HEK293 (cell line): Measurements from ENCODE around the gene CCDC7.

ENCODE experiments used
- CTCF ChIA-PET: fragments of 350-600 bp; formaldehyde crosslinking; extraction: SDS; loops from one replicate; lab custom pipeline; 2021; ENCODE audit warnings: antibody characterized with exemption; lab: Yijun Ruan, JAX
- POLR2A ChIA-PET: fragments of 300-600 bp; formaldehyde crosslinking; extraction: SDS; loops from one replicate; lab custom pipeline; 2020; ENCODE audit warnings: antibody characterized with exemption, inconsistent platforms; lab: Yijun Ruan, JAX
- H3K27ac ChIP-seq: fragments of 200-500 bp; sonication (Bioruptor generic); 2 replicates; pipeline ENCODE4 v1.5.1; 2014; ENCODE audit warnings: low read depth, low read length, control low read depth, inconsistent platforms; ENCODE audit errors: extremely low read depth
- H3K36me3 ChIP-seq, 2 experiments: fragments of 200-500 bp in 1 of 2; sonication (Bioruptor generic) in 1 of 2; 1 replicate in 1 of 2; 2 replicates in 1 of 2; pipeline ENCODE4 v1.5.1; 2014 to 2017; ENCODE audit warnings: inconsistent platforms in 2 of 2, low read length in 2 of 2; ENCODE audit not compliant: control insufficient read depth in 2 of 2, insufficient read depth in 1 of 2
- H3K4me1 ChIP-seq: fragments of 200-500 bp; sonication (Bioruptor generic); 2 replicates; pipeline ENCODE4 v1.5.1; 2014; ENCODE audit warnings: mild to moderate bottlenecking, low read length, inconsistent platforms; ENCODE audit not compliant: control insufficient read depth, insufficient read depth
- H3K4me3 ChIP-seq: 2 replicates; pipeline ENCODE4 v1.5.1; 2011; ENCODE audit warnings: low read depth, mild to moderate bottlenecking, control low read depth, low read length, moderate library complexity
- H3K9me3 ChIP-seq: fragments of 200-500 bp; sonication (Bioruptor generic); 2 replicates; pipeline ENCODE4 v1.5.1; 2014; ENCODE audit warnings: low read depth, low read length, inconsistent platforms; ENCODE audit not compliant: control insufficient read depth, insufficient read depth
- ATF2 ChIP-seq: fragments of 450-650 bp; formaldehyde crosslinking; IDR thresholded peaks from 2 replicates; pipeline ENCODE4 v1.5.1; 2016; ENCODE audit warnings: missing biosample characterization, missing genetic modification characterization, low read depth
- KLF7 ChIP-seq: fragments of 450-650 bp; formaldehyde crosslinking; IDR thresholded peaks from 2 replicates; pipeline ENCODE4 v1.5.1; 2016; ENCODE audit warnings: missing biosample characterization, missing genetic modification characterization, borderline replicate concordance
- MZF1 ChIP-seq: fragments of 450-650 bp; formaldehyde crosslinking; IDR thresholded peaks from 2 replicates; pipeline ENCODE4 v1.5.1; 2017; ENCODE audit warnings: missing biosample characterization, missing genetic modification characterization, borderline replicate concordance
- PRDM1 ChIP-seq: fragments of 450-650 bp; formaldehyde crosslinking; IDR thresholded peaks from 2 replicates; pipeline ENCODE4; 2016; ENCODE audit warnings: missing biosample characterization, missing genetic modification characterization
- PRDM10 ChIP-seq: fragments of 450-650 bp; formaldehyde crosslinking; IDR thresholded peaks from 2 replicates; pipeline ENCODE4 v1.5.1; 2016; ENCODE audit warnings: missing biosample characterization, missing genetic modification characterization
- SP7 ChIP-seq: fragments of 450-650 bp; formaldehyde crosslinking; IDR thresholded peaks from 2 replicates; pipeline ENCODE4 v1.5.1; 2016; ENCODE audit warnings: missing biosample characterization, missing genetic modification characterization
- ZBTB17 ChIP-seq: fragments of 450-650 bp; formaldehyde crosslinking; IDR thresholded peaks from 2 replicates; pipeline ENCODE4 v1.5.1; 2016; ENCODE audit warnings: missing biosample characterization, missing genetic modification characterization
- ZBTB20 ChIP-seq: fragments of 450-650 bp; formaldehyde crosslinking; IDR thresholded peaks from 2 replicates; pipeline ENCODE4 v1.5.1; 2016; ENCODE audit warnings: missing biosample characterization, missing genetic modification characterization
- ZBTB48 ChIP-seq: fragments of 450-650 bp; formaldehyde crosslinking; IDR thresholded peaks from 2 replicates; pipeline ENCODE4 v1.5.1; 2016; ENCODE audit warnings: missing biosample characterization, missing genetic modification characterization
- ZEB2 ChIP-seq: fragments of 450-650 bp; formaldehyde crosslinking; IDR thresholded peaks from 2 replicates; pipeline ENCODE4 v1.5.1; 2016; ENCODE audit warnings: missing biosample characterization, missing genetic modification characterization
- ZNF146 ChIP-seq: fragments of 450-650 bp; formaldehyde crosslinking; IDR thresholded peaks from 2 replicates; pipeline ENCODE4 v1.5.1; 2016; ENCODE audit warnings: missing biosample characterization, missing genetic modification characterization
- ZNF16 ChIP-seq: fragments of 450-650 bp; formaldehyde crosslinking; IDR thresholded peaks from 2 replicates; pipeline ENCODE4 v1.5.1; 2016; ENCODE audit warnings: low read depth, missing biosample characterization, missing genetic modification characterization
- ZNF175 ChIP-seq: fragments of 450-650 bp; formaldehyde crosslinking; IDR thresholded peaks from 2 replicates; pipeline ENCODE4 v1.5.1; 2016; ENCODE audit warnings: missing biosample characterization, missing genetic modification characterization
- ZNF214 ChIP-seq: fragments of 450-650 bp; formaldehyde crosslinking; IDR thresholded peaks from 2 replicates; pipeline ENCODE4 v1.5.1; 2017; ENCODE audit warnings: missing biosample characterization, mild to moderate bottlenecking, missing genetic modification characterization, borderline replicate concordance
- ZNF24 ChIP-seq: fragments of 450-650 bp; formaldehyde crosslinking; IDR thresholded peaks from 2 replicates; pipeline ENCODE4 v1.5.1; 2016; ENCODE audit warnings: missing biosample characterization, missing genetic modification characterization
- ZNF366 ChIP-seq: fragments of 450-650 bp; formaldehyde crosslinking; conservative IDR thresholded peaks from 2 replicates; pipeline ENCODE4 v1.5.1; 2016; ENCODE audit warnings: missing biosample characterization, missing genetic modification characterization
- ZNF398 ChIP-seq: fragments of 450-650 bp; formaldehyde crosslinking; IDR thresholded peaks from 2 replicates; pipeline ENCODE4 v1.5.1; 2017; ENCODE audit warnings: missing biosample characterization, missing genetic modification characterization
- ZNF530 ChIP-seq: fragments of 450-650 bp; formaldehyde crosslinking; IDR thresholded peaks from 2 replicates; pipeline ENCODE4 v1.5.1; 2016; ENCODE audit warnings: low read depth, missing biosample characterization, missing genetic modification characterization
- ZNF561 ChIP-seq: fragments of 450-650 bp; IDR thresholded peaks from 2 replicates; pipeline ENCODE4 v1.5.1; 2018; ENCODE audit warnings: missing biosample characterization, missing genetic modification characterization, borderline replicate concordance
- ZNF596 ChIP-seq: fragments of 450-650 bp; IDR thresholded peaks from 2 replicates; pipeline ENCODE4 v1.5.0; 2018; ENCODE audit warnings: missing biosample characterization, mild to moderate bottlenecking, missing genetic modification characterization, moderate library complexity
- ZNF600 ChIP-seq: fragments of 450-650 bp; formaldehyde crosslinking; IDR thresholded peaks from 2 replicates; pipeline ENCODE4 v1.5.1; 2016; ENCODE audit warnings: missing biosample characterization, missing genetic modification characterization
- ZNF610 ChIP-seq: fragments of 450-650 bp; formaldehyde crosslinking; IDR thresholded peaks from 2 replicates; pipeline ENCODE4 v1.5.1; 2016; ENCODE audit warnings: missing biosample characterization, missing genetic modification characterization, borderline replicate concordance
- ZNF626 ChIP-seq: fragments of 450-650 bp; sonication (Bioruptor Pico); formaldehyde crosslinking; IDR thresholded peaks from 2 replicates; pipeline ENCODE4 v1.5.1; 2018; ENCODE audit warnings: missing biosample characterization, missing genetic modification characterization, inconsistent platforms
- ZSCAN16 ChIP-seq: fragments of 450-650 bp; formaldehyde crosslinking; IDR thresholded peaks from 2 replicates; pipeline ENCODE4 v1.5.1; 2016; ENCODE audit warnings: missing biosample characterization, missing genetic modification characterization

The CCDC7 gene

GRCh38 chr10:32446536-32447406 is 831 bp downstream of the CCDC7 start:
- Histone ChIP-seq H3K36me3 (no peaks in the 10 kb centered on the region), H3K4me1 (no peaks in the 10 kb centered on the region), H3K9me3 (no peaks in the 10 kb centered on the region), H3K4me3 (peak overlapping the region; percentile 47), H3K27ac (peak overlapping the region; percentile 94)
- CTCF ChIA-PET: interaction anchor here (0.6 kb wide), 1 partner anchor 701 kb away, joined by 3 read pairs; no protein-coding TSS in a partner anchor
- POLR2A ChIA-PET: interaction anchor here (1.3 to 1.8 kb wide), 2 partner anchors 10 to 68 kb away, joined by 6 to 9 read pairs; no protein-coding TSS in a partner anchor
- TF ChIP-seq PRDM1 (peak; percentile 41), ZBTB20 (tag by site-specific recombination) (no peak), ZNF146 (no peak), ZBTB17 (0 out of 2 replicates have a peak, but pooled peaks have one; percentile 22), ZBTB48 (tag by site-specific recombination) (0 out of 2 replicates have a peak, but pooled peaks have one; percentile 2), ZNF600 (tag by site-specific recombination) (peak; percentile 89), ZNF366 (tag by site-specific recombination) (0 out of 2 replicates have a peak, but pooled peaks have one; percentile 13), SP7 (tag by site-specific recombination) (peak; percentile 11; the same call in 1 of the 2 replicates), ZNF398 (peak; percentile 38; the same call in 1 of the 2 replicates), PRDM10 (peak; percentile 48; the same call in 1 of the 2 replicates)

- TF ChIP-seq ZBTB20 (tag by site-specific recombination): no peak
- no peak for TF ChIP-seq ZNF16 (tag by site-specific recombination)
- TF ChIP-seq ZSCAN16 (tag by site-specific recombination): no peak
- no peak for TF ChIP-seq ZNF366 (tag by site-specific recombination)
- no peak for TF ChIP-seq ZNF626 (tag by site-specific recombination)
- no peak for TF ChIP-seq ZNF24 (tag by site-specific recombination)
- no peak for TF ChIP-seq ZNF600 (tag by site-specific recombination)
- no peak for TF ChIP-seq ZNF610 (tag by site-specific recombination)
- no peak for TF ChIP-seq ZNF561 (tag by site-specific recombination)
- TF ChIP-seq ZEB2 (tag by site-specific recombination): no peak
- no peak for TF ChIP-seq ZNF596 (tag by site-specific recombination)
- no peak for TF ChIP-seq ZNF530 (tag by site-specific recombination)
- TF ChIP-seq ZNF214 (tag by site-specific recombination): no peak
- TF ChIP-seq MZF1 (tag by site-specific recombination): no peak
- no peak for TF ChIP-seq KLF7
- TF ChIP-seq ZNF175 (tag by site-specific recombination): no peak
- no peak for TF ChIP-seq ATF2 (tag by site-specific recombination)
- Histone ChIP-seq H3K4me3 (no peak overlapping the region), H3K9me3 (no peaks in the 10 kb centered on the region), H3K4me1 (no peaks in the 10 kb centered on the region), H3K36me3 (peaks cover 0 to 7% of the 10 kb centered on the region in 2 experiments; a peak in 1 of 3 replicates), H3K27ac (no peak overlapping the region)
- ChIA-PET CTCF (interaction anchor here (0.5 kb wide), 1 partner anchor 29 kb away, joined by 3 read pairs; no protein-coding TSS in a partner anchor), POLR2A (no interaction called here)
Observed at GRCh38 chr10:32454148-32454547, 8.2 kb downstream of the CCDC7 start.
